IPS-11a (cell line): ENCODE results near the gene NALF2.
A peak's percentile ranks its signal among the peaks of the same experiment; 100 is the strongest.

ENCODE experiments used
- H3K4me3 ChIP-seq: one replicate; pipeline ENCODE4 v1.5.1; 2013; ENCODE audit warnings: low read depth, low read length, control low read depth

NALF2 gene

GRCh38 chrX:69524781-69525363 is 20.7 kb downstream of the NALF2 start:
- H3K4me3 ChIP-seq, result no peak overlapping the region

DNA sequence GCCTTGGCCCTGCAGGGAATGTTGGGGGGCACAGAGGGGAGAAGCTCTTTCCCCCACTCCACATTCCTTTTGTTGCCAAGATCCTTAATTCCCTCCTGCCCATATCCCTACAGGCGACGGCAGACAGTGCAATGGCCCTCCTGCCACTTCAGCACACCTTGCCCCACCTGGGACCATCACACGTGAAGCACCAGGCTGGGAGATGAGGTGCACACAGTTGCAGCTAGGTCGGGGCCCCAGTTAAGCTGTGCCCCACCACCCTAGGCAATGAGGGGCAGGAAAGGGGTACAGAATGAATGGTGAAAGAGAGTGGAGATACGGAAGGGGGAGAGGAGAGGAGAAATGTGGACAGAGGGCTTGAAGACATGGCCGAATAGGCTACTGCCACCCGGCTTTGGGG is 26.2 kb downstream of the NALF2 start:
- H3K4me3 ChIP-seq, result no peak overlapping the region

DNA sequence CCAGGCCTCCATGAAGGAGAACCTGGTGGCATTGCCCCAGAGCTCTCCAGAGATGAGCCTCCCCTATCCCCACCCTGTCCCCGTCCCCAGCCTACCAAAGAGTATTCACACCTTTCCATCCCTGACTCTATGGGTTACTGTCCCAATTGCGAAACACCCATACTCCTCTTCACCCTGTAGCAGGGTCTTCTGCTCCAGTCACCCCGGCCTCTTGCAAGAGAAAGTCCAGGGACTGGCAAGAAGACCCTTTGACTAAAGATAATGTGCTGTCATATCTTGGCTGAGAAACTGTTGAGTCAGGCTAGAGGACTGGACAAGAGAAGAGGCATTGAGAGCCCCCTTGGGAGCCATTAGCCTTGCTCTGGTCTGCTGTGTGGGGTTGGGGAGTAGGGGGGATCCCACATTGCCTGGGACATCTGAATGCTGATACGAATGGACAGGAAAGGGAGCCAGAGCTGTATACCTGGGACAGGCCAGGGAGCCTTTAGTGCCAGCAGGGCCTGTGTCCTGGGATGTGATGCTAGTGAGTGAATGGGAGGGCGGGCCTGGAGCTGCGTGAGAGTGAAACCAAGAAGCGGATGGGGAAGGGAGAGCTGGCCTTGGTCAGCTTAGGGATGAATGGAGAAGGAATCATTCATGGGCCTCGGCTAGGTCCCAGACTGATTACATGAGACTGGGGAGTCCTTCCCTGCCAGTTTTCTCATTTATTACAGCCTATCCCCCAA is 27.1 kb downstream of the NALF2 start:
- no peak overlapping the region for H3K4me3 ChIP-seq

DNA sequence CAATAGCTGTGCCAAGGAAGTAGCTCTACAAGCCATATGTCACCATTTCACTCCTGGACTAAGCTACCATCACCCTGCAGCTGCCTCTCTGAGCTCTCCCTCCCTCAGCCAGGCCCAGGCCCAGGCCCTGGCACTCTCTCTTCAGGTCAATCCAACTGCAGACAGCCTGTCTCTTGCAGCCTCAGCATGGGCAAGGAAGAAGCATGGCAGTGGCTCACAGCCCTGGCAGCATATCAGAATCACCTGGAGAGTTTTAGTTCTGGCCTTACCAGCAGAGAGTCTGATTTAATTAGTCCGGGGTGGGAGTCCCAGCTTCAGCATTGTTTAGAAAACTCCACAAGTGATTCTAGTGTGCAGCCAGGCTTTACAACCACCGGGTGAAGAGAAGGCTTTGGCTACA is 31.5 kb downstream of the NALF2 start:
- no peak overlapping the region for H3K4me3 ChIP-seq

DNA sequence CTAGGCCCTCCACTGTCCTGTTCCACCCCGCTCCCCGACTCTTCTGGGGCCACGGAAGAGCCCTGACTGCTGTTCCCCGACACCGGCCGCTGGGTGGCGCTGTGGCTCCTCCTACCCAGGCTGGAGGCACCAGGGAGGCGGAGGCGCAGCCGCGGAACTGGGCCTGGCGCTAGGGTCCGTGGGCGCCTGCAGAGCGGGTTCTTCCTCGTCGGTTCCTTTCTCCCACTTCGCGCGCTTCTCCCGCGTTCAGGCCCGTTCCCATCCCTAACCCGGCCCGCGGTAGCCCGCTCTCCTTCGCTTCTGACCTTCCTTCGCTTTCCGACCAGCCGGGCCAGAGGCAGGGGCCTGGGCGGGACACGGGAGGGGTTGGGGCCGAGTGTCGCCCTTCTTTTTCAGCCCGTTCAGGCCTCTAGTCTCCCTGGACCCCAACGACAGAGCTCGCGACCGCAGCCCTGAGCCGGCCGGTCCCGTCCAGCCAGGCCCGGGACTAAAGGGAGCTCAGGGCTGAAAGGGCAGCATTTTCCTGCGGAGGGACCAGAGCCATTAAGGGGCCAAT is 34.3 kb downstream of the NALF2 start:
- H3K4me3 ChIP-seq, result peak overlapping the region; percentile 5

DNA sequence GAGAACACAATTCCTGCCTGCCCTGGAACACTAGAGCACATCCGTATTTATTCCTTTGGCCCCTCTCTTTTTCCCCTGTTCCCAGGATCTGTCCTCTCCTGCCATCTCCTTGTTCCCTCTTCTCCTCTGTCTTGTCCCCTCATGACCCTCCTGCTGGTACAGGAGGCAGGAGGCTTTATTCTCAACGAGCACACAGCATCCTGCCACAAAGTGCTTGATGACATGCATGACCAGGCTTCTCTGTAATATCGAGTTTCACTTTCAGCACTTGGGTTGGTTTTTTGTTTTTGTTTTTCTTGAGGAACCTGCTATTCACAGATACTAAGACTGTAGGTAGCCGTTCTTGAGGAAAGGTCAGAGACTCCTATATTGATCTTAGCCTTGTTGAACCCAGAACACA is 35.3 kb downstream of the NALF2 start:
- H3K4me3 ChIP-seq, result no peak overlapping the region

- no peak overlapping the region for H3K4me3 ChIP-seq
These were observed 37.8 kb downstream of the NALF2 start for GRCh38 chrX:69541956-69542355.

- no peak overlapping the region for H3K4me3 ChIP-seq
These were observed 39.4 kb downstream of the NALF2 start for GRCh38 chrX:69543572-69543971.

DNA sequence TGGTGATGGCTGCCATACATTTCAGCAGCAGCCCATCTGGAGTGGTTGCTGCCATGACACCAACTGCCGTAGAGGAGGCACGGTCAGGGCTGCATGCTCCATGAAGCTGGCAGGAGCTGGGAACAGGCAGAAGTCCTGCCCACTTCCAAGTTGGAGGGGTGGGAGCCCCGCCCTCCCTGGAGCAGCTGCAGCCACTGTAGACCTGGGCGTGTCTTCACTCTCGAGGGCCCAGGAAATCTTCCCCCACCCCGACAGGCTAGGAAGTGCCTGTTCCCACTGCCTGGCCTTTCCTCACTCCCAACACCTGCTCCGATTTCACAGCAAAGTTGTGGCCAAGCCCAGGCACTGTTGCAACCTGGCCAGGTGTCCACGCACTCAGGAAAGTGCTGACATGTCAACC is 42.3 kb downstream of the NALF2 start:
- no peak overlapping the region for H3K4me3 ChIP-seq

- H3K4me3 ChIP-seq, result no peak overlapping the region
These were observed 42.9 kb downstream of the NALF2 start for GRCh38 chrX:69546978-69547377.

DNA sequence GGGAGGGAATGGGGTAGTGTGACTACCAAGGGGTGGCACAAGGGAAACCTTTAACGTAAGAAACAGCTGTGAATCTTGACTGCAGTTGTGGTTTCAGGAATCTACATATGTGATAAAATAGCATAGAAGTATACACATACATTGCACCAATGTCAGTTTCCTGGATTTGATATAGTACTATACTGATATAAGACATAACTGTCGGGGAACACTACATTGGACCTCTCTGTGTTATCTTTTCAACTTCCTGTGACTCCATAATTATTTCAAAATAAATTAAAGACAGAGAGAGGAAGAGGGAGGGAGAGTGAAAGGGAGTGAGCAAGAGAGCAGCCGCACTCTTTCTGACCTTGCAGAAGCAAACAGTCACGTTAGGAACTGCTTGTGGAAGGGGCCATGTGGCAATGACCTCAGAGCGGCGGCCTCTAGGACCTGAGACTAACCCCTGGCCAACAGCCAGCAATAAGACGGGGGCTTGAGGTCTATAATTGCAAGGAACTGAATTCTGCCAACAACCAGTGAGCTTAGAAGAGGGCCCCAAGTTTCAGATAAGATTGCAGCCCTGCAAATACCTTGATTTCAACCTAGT is 47.4 kb downstream of the NALF2 start:
- H3K4me3 ChIP-seq, result no peak overlapping the region

DNA sequence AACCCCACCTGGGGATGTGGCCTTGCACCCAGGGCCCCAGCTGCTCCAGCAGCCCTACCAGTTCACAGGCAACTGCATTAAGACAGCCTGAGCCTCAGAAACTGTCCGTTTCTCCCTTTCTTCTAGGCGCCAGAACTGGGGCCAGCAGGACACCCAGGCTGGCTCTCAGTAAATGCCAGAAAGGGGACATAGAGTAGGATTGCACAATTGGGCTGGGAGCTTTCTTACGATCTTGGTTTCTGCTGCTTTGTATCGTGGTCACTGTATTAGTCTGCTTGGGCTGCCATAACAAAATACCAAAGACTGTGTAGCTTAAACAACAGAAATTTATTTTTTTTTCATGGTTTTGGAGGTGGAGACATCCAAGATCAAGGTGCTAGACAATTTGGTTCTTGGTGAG is 48.4 kb downstream of the NALF2 start:
- H3K4me3 ChIP-seq, result no peak overlapping the region
